ENCODE data around the gene PHF2.

PHF2 gene

GRCh38 chr9:93580654-93581380 is 4.4 kb downstream of the PHF2 start:
- Histone ChIP-seq H3K36me3 (replicated peaks in 1 of 2; ENCODE audit: control insufficient read depth in 2 of 2, insufficient read depth in 2 of 2, low read length in 2 of 2) (peaks cover 0 to 2% of the 10 kb centered on the region in 2 donors), H2BK5ac (ENCODE audit: low read length) (no peak overlapping the region), H4K8ac (ENCODE audit: low read depth, low read length) (no peak overlapping the region), H2AFZ (ENCODE audit: low read length) (no peak overlapping the region), H2BK15ac (ENCODE audit: low read length) (no peak overlapping the region), H4K91ac (ENCODE audit: low read depth, low read length, poor library complexity) (no peak overlapping the region), H3K4me2 (ENCODE audit: insufficient read depth, low read length, poor library complexity, severe bottlenecking) (no peak overlapping the region), H3K27ac (replicated peaks; ENCODE audit: low read length) (no peak overlapping the region), H3K9me3 (replicated peaks in 1 of 2; ENCODE audit: control insufficient read depth in 2 of 2, insufficient read depth in 1 of 2, low read depth in 1 of 2, low read length in 2 of 2) (peaks cover 3 to 26% of the 10 kb centered on the region in 2 donors), H3K23ac (ENCODE audit: low read depth, low read length, poor library complexity) (peak overlapping the region; percentile 91), H3K9ac (ENCODE audit: low read depth, low read length, poor library complexity) (no peak overlapping the region), H3K79me1 (ENCODE audit: low read depth, low read length) (peaks cover 22% of the 10 kb centered on the region), H3K4me3 (ENCODE audit: low read length in 2 of 2) (no peak overlapping the region), H3K4ac (ENCODE audit: low read length) (no peak overlapping the region), H3K14ac (ENCODE audit: low read length) (peak overlapping the region; percentile 25), H2AK5ac (ENCODE audit: low read depth, low read length) (no peak overlapping the region), H2BK120ac (ENCODE audit: low read depth, low read length) (no peak overlapping the region), H3K27me3 (ENCODE audit: control insufficient read depth in 3 of 3, insufficient read depth in 3 of 3, low read depth in 1 of 3, low read length in 3 of 3) (no peaks in the 10 kb centered on the region), H2BK12ac (ENCODE audit: low read length) (no peak overlapping the region), H3K4me1 (ENCODE audit: control insufficient read depth in 2 of 2, insufficient read depth in 1 of 2, low read depth in 1 of 2, low read length in 2 of 2) (peaks cover 5 to 8% of the 10 kb centered on the region in 2 donors), H3K18ac (ENCODE audit: low read length) (no peak overlapping the region)
- WGBS, 2 donors (ENCODE audit: extremely low coverage in 2 of 2, insufficient read length in 2 of 2, insufficient replicate concordance in 1 of 2), result no CpG with 5 or more reads among the region's 10 CpGs
- no peak for DNase-seq (ENCODE audit: low spot score)

DNA sequence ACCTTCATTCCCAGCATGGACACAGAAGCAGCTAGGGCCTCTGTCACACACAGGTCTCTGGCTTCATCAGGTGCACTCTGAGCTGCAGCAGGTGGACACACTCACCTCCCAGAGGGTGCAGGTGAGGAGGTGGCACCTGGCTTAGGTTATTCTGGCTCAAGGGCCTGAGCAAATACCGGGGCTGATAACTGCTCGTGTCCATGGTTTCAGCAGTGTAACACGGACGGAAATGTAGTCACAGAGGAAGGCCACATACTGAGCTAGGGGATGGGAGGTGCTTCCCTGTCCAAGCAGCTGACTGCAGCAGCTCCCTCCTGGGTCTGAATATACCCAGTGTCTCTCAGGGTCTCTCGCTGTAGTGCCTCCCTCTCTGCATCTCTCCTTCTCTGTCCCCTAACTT is 5.7 kb downstream of the PHF2 start:
- no peak overlapping the region for H3K14ac ChIP-seq (ENCODE audit: low read length)
- no peak overlapping the region for H3K4me2 ChIP-seq (ENCODE audit: insufficient read depth, low read length, poor library complexity, severe bottlenecking)
- H3K9ac ChIP-seq (ENCODE audit: low read depth, low read length, poor library complexity), result peak overlapping the region; percentile 73
- H4K91ac ChIP-seq (ENCODE audit: low read depth, low read length, poor library complexity), result no peak overlapping the region
- H2BK5ac ChIP-seq (ENCODE audit: low read length), result no peak overlapping the region
- H2AFZ ChIP-seq (ENCODE audit: low read length), result no peak overlapping the region
- H3K4me1 ChIP-seq (ENCODE audit: control insufficient read depth in 2 of 2, insufficient read depth in 1 of 2, low read depth in 1 of 2, low read length in 2 of 2), result peaks cover 5 to 8% of the 10 kb centered on the region in 2 donors
- no peak overlapping the region for H3K4ac ChIP-seq (ENCODE audit: low read length)
- peaks cover 3 to 27% of the 10 kb centered on the region in 2 donors for H3K9me3 ChIP-seq (replicated peaks in 1 of 2; ENCODE audit: control insufficient read depth in 2 of 2, insufficient read depth in 1 of 2, low read depth in 1 of 2, low read length in 2 of 2)
- no CpG with 5 or more reads among the region's 5 CpGs for WGBS, 2 donors (ENCODE audit: extremely low coverage in 2 of 2, insufficient read length in 2 of 2, insufficient replicate concordance in 1 of 2)
- H2BK120ac ChIP-seq (ENCODE audit: low read depth, low read length), result no peak overlapping the region
- H3K18ac ChIP-seq (ENCODE audit: low read length), result no peak overlapping the region
- no peak overlapping the region for H2BK15ac ChIP-seq (ENCODE audit: low read length)
- H3K27me3 ChIP-seq (ENCODE audit: control insufficient read depth in 3 of 3, insufficient read depth in 3 of 3, low read depth in 1 of 3, low read length in 3 of 3), result no peaks in the 10 kb centered on the region
- H4K8ac ChIP-seq (ENCODE audit: low read depth, low read length), result no peak overlapping the region
- H3K27ac ChIP-seq (replicated peaks; ENCODE audit: low read length), result no peak overlapping the region
- no peak for DNase-seq (ENCODE audit: low spot score)
- H2BK12ac ChIP-seq (ENCODE audit: low read length), result no peak overlapping the region
- no peak overlapping the region for H3K4me3 ChIP-seq (ENCODE audit: low read length in 2 of 2)
- H3K79me1 ChIP-seq (ENCODE audit: low read depth, low read length), result peaks cover 20% of the 10 kb centered on the region
- H2AK5ac ChIP-seq (ENCODE audit: low read depth, low read length), result peak overlapping the region; percentile 31
- H3K36me3 ChIP-seq (replicated peaks in 1 of 2; ENCODE audit: control insufficient read depth in 2 of 2, insufficient read depth in 2 of 2, low read length in 2 of 2), result peaks cover 0 to 2% of the 10 kb centered on the region in 2 donors
- no peak overlapping the region for H3K23ac ChIP-seq (ENCODE audit: low read depth, low read length, poor library complexity)

DNA sequence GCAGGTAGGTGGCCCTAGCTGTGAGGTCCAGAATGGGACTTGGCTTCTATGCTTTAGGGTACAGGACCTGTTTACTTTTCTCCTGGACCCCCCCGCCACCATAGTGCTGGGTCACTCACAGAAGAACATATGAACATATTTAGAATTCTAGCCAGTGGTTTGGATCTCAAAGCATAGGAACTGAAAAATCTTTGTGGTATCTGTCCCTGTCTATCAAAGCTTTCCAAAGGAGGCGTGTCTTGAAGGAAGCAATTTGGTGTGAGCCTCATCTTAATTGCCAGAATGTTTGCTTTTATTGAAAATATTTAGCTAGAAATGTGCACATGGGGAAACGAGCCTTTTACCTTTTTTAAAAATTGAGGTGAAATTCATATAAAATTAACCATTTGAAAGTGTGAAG is 6.2 kb downstream of the PHF2 start:
- Histone ChIP-seq H2BK15ac (ENCODE audit: low read length) (no peak overlapping the region), H3K27me3 (ENCODE audit: control insufficient read depth in 3 of 3, insufficient read depth in 3 of 3, low read depth in 1 of 3, low read length in 3 of 3) (no peaks in the 10 kb centered on the region)

GRCh38 chr9:93585259-93585658 is 8.9 kb downstream of the PHF2 start:
- peaks cover 15 to 16% of the 10 kb centered on the region in 2 donors for H3K4me1 ChIP-seq (ENCODE audit: control insufficient read depth in 2 of 2, insufficient read depth in 1 of 2, low read depth in 1 of 2, low read length in 2 of 2)
- no peak overlapping the region for H2AK5ac ChIP-seq (ENCODE audit: low read depth, low read length)
- no peaks in the 10 kb centered on the region for H3K27me3 ChIP-seq (ENCODE audit: control insufficient read depth in 3 of 3, insufficient read depth in 3 of 3, low read depth in 1 of 3, low read length in 3 of 3)
- no peak overlapping the region for H2BK120ac ChIP-seq (ENCODE audit: low read depth, low read length)
- no peak overlapping the region for H3K23ac ChIP-seq (ENCODE audit: low read depth, low read length, poor library complexity)
- peak overlapping the region; percentile 15 for H3K18ac ChIP-seq (ENCODE audit: low read length)
- peaks cover 19% of the 10 kb centered on the region for H3K79me1 ChIP-seq (ENCODE audit: low read depth, low read length)
- no peak overlapping the region for H2BK5ac ChIP-seq (ENCODE audit: low read length)
- no peak overlapping the region for H2BK15ac ChIP-seq (ENCODE audit: low read length)
- H3K9ac ChIP-seq (ENCODE audit: low read depth, low read length, poor library complexity), result no peak overlapping the region
- H3K14ac ChIP-seq (ENCODE audit: low read length), result no peak overlapping the region
- no peak overlapping the region for H3K27ac ChIP-seq (replicated peaks; ENCODE audit: low read length)
- H2BK12ac ChIP-seq (ENCODE audit: low read length), result no peak overlapping the region
- no peak overlapping the region for H4K8ac ChIP-seq (ENCODE audit: low read depth, low read length)
- no peak overlapping the region for H3K4me3 ChIP-seq (ENCODE audit: low read length in 2 of 2)
- WGBS, 2 donors (ENCODE audit: extremely low coverage in 2 of 2, insufficient read length in 2 of 2, insufficient replicate concordance in 1 of 2), result no CpG with 5 or more reads among the region's 4 CpGs
- H2AFZ ChIP-seq (ENCODE audit: low read length), result no peak overlapping the region
- H3K4ac ChIP-seq (ENCODE audit: low read length), result no peak overlapping the region
- H3K9me3 ChIP-seq (replicated peaks in 1 of 2; ENCODE audit: control insufficient read depth in 2 of 2, insufficient read depth in 1 of 2, low read depth in 1 of 2, low read length in 2 of 2), result peaks cover 3 to 27% of the 10 kb centered on the region in 2 donors
- H3K4me2 ChIP-seq (ENCODE audit: insufficient read depth, low read length, poor library complexity, severe bottlenecking), result no peak overlapping the region
- no peak overlapping the region for H4K91ac ChIP-seq (ENCODE audit: low read depth, low read length, poor library complexity)
- DNase-seq (ENCODE audit: low spot score), result no peak
- no peaks in the 10 kb centered on the region for H3K36me3 ChIP-seq (replicated peaks in 1 of 2; ENCODE audit: control insufficient read depth in 2 of 2, insufficient read depth in 2 of 2, low read length in 2 of 2)

More for the DNA sequence above, 6.2 kb downstream of the PHF2 start:
- H2BK12ac ChIP-seq (ENCODE audit: low read length), result no peak overlapping the region
- H3K18ac ChIP-seq (ENCODE audit: low read length), result no peak overlapping the region
- H3K79me1 ChIP-seq (ENCODE audit: low read depth, low read length), result peaks cover 20% of the 10 kb centered on the region
- no peak overlapping the region for H3K4me2 ChIP-seq (ENCODE audit: insufficient read depth, low read length, poor library complexity, severe bottlenecking)
- no peak overlapping the region for H3K14ac ChIP-seq (ENCODE audit: low read length)
- H4K91ac ChIP-seq (ENCODE audit: low read depth, low read length, poor library complexity), result no peak overlapping the region
- DNase-seq (ENCODE audit: low spot score), result no peak
- H3K27ac ChIP-seq (replicated peaks; ENCODE audit: low read length), result no peak overlapping the region
- H3K9ac ChIP-seq (ENCODE audit: low read depth, low read length, poor library complexity), result no peak overlapping the region
- H3K4ac ChIP-seq (ENCODE audit: low read length), result no peak overlapping the region
- H3K4me1 ChIP-seq (ENCODE audit: control insufficient read depth in 2 of 2, insufficient read depth in 1 of 2, low read depth in 1 of 2, low read length in 2 of 2), result peaks cover 5 to 8% of the 10 kb centered on the region in 2 donors
- H2AFZ ChIP-seq (ENCODE audit: low read length), result no peak overlapping the region
- H3K9me3 ChIP-seq (replicated peaks in 1 of 2; ENCODE audit: control insufficient read depth in 2 of 2, insufficient read depth in 1 of 2, low read depth in 1 of 2, low read length in 2 of 2), result peaks cover 3 to 27% of the 10 kb centered on the region in 2 donors
- no peak overlapping the region for H2AK5ac ChIP-seq (ENCODE audit: low read depth, low read length)
- no peak overlapping the region for H2BK5ac ChIP-seq (ENCODE audit: low read length)
- no peak overlapping the region for H3K23ac ChIP-seq (ENCODE audit: low read depth, low read length, poor library complexity)
- no peak overlapping the region for H3K4me3 ChIP-seq (ENCODE audit: low read length in 2 of 2)
- no CpG with 5 or more reads among the region's 3 CpGs for WGBS, 2 donors (ENCODE audit: extremely low coverage in 2 of 2, insufficient read length in 2 of 2, insufficient replicate concordance in 1 of 2)
- H4K8ac ChIP-seq (ENCODE audit: low read depth, low read length), result no peak overlapping the region
- no peak overlapping the region for H2BK120ac ChIP-seq (ENCODE audit: low read depth, low read length)
- H3K36me3 ChIP-seq (replicated peaks in 1 of 2; ENCODE audit: control insufficient read depth in 2 of 2, insufficient read depth in 2 of 2, low read length in 2 of 2), result peaks cover 0 to 2% of the 10 kb centered on the region in 2 donors
